ENCODE data around the gene HELZ.
A peak's percentile ranks its signal among the peaks of the same experiment; 100 is the strongest.

The HELZ gene

GRCh38 chr17:67194134-67194533, 50.9 kb downstream of the HELZ start:
- DNase-seq (ENCODE audit: low read depth) = peak; percentile 72

- no peak for DNase-seq (ENCODE audit: low read depth)
Observed at GRCh38 chr17:67187927-67188326, 57.1 kb downstream of the HELZ start.

GRCh38 chr17:67186782-67187181, 58.2 kb downstream of the HELZ start:
- no peak for DNase-seq (ENCODE audit: low read depth)

GRCh38 chr17:67183531-67183930, 61.5 kb downstream of the HELZ start:
- peak; percentile 6 for DNase-seq (ENCODE audit: low read depth)

- DNase-seq (ENCODE audit: low read depth) = no peak
Observed at GRCh38 chr17:67181825-67182224, 63.2 kb downstream of the HELZ start.

GRCh38 chr17:67180275-67180674, 64.7 kb downstream of the HELZ start:
- no peak for DNase-seq (ENCODE audit: low read depth)

- no peak for DNase-seq (ENCODE audit: low read depth)
Observed at GRCh38 chr17:67178555-67178954, 66.4 kb downstream of the HELZ start.

- DNase-seq (ENCODE audit: low read depth) = no peak
Observed at GRCh38 chr17:67177732-67178131, 67.3 kb downstream of the HELZ start.

GRCh38 chr17:67174190-67174589, 70.8 kb downstream of the HELZ start:
- no peak for DNase-seq (ENCODE audit: low read depth)

GRCh38 chr17:67171560-67171959, 73.4 kb downstream of the HELZ start:
- no peak for DNase-seq (ENCODE audit: low read depth)

GRCh38 chr17:67168496-67168895, 76.5 kb downstream of the HELZ start:
- no peak for DNase-seq (ENCODE audit: low read depth)

GRCh38 chr17:67165201-67165600, 79.8 kb downstream of the HELZ start:
- DNase-seq (ENCODE audit: low read depth) = no peak

GRCh38 chr17:67164302-67164701, 80.7 kb downstream of the HELZ start:
- DNase-seq (ENCODE audit: low read depth) = no peak

GRCh38 chr17:67162771-67163170, 82.2 kb downstream of the HELZ start:
- no peak for DNase-seq (ENCODE audit: low read depth)

- no peak for DNase-seq (ENCODE audit: low read depth)
Observed at GRCh38 chr17:67161573-67161972, 83.4 kb downstream of the HELZ start.

GRCh38 chr17:67160791-67161190, 84.2 kb downstream of the HELZ start:
- no peak for DNase-seq (ENCODE audit: low read depth)

GRCh38 chr17:67157732-67158639, 87.0 kb downstream of the HELZ start:
- DNase-seq (ENCODE audit: low read depth) = no peak

GRCh38 chr17:67156269-67157199, 88.5 kb downstream of the HELZ start:
- no peak for DNase-seq (ENCODE audit: low read depth)

- no peak for DNase-seq (ENCODE audit: low read depth)
Observed at GRCh38 chr17:67152824-67153223, 92.2 kb downstream of the HELZ start.

GRCh38 chr17:67151717-67152116, 93.3 kb downstream of the HELZ start:
- no peak for DNase-seq (ENCODE audit: low read depth)

- DNase-seq (ENCODE audit: low read depth) = no peak
Observed at GRCh38 chr17:67150826-67151225, 94.2 kb downstream of the HELZ start.

- DNase-seq (ENCODE audit: low read depth) = no peak
Observed at GRCh38 chr17:67148352-67148751, 96.6 kb downstream of the HELZ start.

All from GM04503 (cell line).